ENCODE data around the gene NOBOX.
"Not testable (repeated sequence)": the region's sequence is repeated elsewhere in the genome, so short reads cannot be mapped to it uniquely, and the experiment has no call there.

Gene NOBOX

DNA sequence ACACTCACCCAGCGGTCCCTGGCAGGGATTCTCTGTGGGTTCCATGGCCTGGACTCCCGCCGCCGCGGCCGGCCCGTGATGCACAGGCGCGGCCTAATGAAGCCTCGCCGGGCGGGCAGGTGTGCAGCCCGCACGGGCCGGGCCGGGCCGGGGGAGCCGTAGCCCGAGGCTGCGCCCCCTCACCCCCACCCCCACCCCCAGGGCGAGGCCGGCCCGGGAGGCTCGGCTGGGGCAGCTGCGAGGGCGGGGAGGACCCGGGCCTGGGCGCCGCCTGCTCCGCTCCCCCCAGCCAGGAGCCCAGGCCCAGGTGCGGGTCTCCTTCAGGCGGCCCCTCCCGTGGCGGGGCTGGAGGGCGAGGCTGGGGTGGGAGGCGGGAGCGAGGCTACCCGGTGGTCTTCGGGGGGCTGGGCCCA is at the start of gene NOBOX:
NOBOX (minus strand) TSS at position 45 of the 413 bp plus-strand sequence.
- no peak for DNase-seq (ENCODE audit: low spot score)

DNA sequence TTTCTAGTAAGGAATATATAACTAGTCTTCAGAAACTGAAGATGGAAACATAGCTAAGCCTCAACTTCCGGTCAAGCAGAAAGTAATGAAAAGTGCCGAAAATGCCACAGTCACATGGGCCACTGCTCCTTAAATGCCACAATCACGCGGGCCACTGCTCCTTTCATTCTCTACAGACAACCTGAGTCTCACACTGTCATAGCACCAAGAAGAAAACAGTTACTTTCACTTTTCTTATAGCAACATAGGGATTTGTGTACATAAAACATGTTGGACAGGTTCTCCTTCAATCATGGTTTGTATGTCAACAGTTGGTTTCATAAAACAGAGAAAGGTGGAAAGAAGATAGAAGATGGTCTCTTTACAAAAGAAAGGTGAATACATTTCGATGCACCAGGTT is 48.6 kb upstream of the NOBOX start:
- DNase-seq (ENCODE audit: low spot score) = no peak

DNA sequence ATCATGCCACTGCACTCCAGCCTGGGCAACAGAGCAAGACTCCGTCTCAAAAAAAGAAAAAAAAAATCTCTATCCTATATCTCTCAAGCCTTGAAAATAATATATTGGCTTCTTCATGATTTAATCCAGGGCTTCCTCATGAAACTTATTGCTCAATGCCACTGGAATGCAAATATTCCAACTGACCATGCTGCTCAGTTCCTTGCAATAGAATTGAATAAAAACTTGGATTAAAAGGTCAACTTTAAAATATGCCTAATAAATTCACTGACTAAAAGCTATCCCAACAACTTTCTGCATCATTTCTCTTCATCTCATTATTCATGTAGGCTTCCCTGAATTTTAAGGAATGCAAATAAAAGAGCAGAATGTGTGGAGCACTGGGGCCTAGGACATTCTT is 42.1 kb upstream of the NOBOX start:
- DNase-seq (ENCODE audit: low spot score) = no peak

DNA sequence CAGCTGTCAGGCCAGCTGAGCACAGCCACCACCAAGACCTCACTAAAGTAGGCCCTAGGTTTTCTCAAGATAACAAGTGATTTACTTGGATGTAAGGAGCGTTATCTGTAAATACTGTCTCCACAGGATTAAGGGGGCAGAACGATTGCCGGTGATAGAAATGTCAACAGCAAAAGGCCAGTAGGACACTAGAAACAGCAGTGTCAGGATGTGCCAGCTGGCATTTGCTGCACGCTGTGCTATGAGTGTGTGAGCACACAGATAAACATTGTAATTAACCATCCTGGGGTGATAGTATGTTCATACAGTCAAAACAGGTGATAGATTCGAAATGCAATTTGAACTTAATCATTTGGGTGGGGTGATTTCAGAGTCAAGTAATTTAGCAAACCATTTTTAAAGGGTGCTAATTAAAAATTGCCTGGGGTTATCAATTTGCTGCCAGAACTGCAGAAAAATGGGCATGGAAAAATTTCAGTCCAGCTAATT is 36.3 kb upstream of the NOBOX start:
- no peak for DNase-seq (ENCODE audit: low spot score)

DNA sequence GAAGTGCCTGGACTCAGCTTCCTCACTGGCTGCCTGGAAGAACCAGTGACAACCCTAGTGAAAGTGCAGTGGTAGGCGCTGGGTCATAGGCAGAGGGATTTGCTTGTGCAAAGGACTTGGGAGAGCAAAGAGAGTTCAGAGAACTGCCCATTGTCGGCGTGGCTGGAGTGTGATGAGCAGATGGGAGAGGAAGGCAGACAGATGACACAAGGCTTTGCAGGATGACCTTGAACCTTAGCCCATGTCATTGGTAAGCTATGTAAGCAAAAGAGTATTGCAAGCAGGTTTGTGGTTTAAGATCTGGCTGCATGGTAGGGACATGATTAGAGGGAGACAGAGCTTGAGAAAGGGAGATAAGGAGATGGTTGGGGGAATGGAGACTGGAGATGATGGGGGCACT is 35.3 kb upstream of the NOBOX start:
- DNase-seq (ENCODE audit: low spot score) = no peak

DNA sequence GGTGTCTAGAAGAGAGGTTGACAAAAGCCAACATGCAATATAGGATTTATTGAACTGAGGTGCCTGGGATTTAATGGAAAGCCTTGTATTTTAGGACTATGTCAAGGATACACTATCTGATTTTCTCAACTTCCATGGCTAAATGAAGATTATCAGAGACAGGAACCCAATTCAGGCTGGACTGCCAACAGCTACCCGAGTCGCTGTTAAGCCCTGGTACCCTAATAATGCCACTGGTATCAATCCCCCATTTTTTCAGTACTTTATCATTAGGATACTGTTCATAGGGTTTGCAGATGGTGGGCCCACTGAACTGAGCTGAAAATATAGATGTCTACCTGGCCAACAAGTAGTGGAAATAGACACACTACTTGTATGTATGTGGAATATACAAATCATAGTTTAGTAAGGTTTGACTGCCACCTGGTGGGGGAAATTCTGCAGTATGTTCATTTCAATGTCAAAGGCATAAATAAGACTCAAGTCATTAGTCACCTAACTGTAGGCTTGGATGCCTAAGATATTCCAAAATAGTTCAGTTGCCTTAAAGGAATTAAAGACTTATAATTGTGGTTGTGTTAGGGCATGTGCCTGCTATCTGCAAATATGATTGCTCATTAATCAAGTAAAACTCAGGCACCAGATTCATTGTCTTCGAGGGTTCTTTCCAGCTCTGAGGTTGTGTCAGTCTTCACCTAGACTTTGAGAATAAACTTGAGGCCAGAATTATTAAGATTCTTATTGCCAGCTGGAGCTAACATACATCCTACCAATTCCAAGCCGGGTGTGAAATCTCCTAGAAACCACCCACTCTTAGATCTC is 34.1 kb upstream of the NOBOX start:
- peak; percentile 90 for DNase-seq (ENCODE audit: low spot score)

DNA sequence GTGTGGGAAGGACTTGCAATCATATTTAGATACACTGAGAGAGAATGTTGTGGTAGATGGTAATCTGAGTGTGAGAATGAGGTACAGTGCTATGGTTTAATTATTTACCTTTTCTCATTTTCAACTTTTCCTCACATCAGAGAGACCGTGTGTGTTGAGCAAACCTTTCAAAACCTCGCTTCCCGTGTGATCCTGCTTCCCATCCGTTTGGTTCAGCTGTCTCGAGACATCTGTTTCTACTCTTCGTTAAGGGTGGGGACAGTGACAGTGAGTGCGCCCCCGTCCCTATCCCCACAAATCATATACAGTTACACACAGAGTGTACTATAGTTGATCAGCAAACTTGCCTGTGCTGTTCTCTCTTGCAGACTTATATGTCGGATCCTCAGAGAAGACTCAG is 33.0 kb upstream of the NOBOX start:
- no peak for DNase-seq (ENCODE audit: low spot score)

DNA sequence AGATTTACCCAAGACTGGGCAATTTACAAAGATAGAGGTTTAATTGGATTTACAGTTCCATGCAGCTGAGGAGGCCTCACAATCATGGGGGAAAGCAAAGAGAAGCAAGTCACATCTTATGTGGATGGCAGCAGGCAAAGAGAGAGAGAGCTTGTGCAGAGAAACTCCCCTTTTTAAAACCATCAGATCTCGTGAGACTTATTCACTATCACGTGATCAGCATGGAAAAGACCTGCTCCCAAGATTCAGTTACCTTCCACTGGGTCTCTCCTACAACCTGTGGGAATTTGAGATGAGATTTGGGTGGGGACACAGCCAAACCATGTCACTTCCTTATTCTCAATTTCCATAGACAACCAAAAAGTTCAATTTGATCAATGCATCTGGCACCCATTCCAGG is 24.9 kb upstream of the NOBOX start:
- DNase-seq (ENCODE audit: low spot score) = no peak

DNA sequence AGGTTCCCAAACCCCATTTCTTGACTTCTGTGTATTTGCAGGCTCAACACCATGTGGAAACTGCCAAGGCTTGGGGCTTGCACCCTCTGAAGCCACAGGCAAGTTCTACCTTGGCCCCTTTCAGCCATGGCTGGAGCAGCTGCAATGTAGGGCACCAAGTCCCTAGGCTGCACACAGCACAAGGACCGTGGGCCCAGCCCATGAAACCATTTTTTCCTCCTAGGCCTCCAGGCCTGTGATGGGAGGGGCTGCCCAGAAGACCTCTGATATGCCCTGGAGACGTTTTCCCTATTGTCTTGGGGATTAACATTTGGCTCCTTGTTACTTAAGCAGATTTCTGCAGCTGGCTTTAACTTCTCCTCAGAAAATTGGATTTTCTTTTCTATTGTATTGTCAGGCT is 24.0 kb upstream of the NOBOX start:
- not testable (repeated sequence) for DNase-seq (ENCODE audit: low spot score)

DNA sequence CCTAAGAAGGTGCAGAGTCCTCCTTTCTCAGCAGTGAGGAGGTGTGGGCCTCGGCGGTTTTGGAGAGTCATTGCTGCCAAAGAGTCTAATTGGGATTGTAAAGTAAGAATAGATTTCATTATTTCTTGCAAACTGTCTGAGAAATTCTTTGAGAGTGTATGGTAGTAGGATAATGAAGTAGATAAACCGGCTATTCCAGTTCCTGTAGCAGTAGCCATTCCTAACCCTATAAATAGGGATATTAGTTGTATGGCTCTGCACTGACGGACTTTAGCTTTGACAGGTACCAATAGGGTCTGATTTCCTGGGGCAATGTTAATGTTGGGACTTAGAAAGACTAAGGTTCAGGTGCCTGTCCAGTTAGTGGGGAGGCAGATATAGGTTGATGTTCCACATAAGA is 15.4 kb upstream of the NOBOX start:
- DNase-seq (ENCODE audit: low spot score) = not testable (repeated sequence)

DNA sequence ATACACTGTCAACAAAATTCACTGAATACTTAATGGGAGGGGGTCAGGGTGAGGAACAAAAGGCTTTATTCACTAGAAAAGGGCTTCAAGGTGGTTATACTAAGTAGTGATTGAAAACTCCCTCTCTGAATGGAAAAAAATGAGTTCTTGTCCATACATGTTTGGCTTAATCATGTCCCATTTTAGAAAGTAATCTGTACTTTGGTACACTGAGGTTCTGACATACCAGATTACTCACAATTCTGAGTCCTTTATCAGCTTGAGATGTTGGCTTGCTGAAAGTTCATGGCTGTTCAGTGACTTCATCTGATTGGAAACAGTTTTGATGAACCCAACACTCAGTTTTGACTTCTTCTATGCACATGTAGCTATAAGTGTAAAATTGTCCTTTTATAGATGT is 12.8 kb upstream of the NOBOX start:
- DNase-seq (ENCODE audit: low spot score) = no peak

DNA sequence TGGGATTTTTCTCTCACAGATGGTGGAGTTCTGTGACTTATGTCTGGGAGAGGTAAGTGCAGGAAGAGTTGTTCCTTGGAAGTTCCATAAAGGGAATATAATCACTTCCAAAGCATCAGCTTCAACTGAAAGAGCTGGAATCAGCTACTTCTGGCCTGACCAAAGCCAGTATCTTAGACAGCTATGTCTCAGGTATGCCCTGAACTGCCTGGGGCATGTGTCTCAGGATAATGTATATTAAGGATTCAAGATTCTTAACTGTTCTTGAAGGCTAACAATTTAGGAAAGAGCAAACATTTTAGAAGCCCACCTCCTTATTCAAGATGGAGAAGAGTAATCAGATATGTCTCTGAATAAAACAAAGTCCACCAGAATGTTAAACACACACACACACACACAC is 12.4 kb upstream of the NOBOX start:
- DNase-seq (ENCODE audit: low spot score) = no peak

DNA sequence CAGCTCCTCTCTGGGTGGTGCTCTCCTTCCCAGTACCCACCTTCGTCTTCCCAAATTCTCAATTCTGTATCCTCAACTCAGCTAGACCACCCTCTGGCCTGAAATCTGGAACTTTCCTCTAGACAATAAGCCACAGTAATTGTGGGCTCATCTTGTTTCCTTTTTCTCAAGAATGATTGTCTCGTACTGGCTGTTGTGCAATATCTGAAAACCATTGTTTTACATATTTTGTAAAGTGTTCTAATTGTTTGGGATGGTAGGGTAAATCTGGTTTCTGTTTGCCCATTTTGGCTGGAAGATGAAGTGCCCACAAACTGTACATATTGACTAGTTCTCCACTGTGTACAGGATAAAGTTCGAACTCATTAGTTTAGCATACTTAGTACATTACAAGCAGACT is 11.3 kb upstream of the NOBOX start:
- no peak for DNase-seq (ENCODE audit: low spot score)

DNA sequence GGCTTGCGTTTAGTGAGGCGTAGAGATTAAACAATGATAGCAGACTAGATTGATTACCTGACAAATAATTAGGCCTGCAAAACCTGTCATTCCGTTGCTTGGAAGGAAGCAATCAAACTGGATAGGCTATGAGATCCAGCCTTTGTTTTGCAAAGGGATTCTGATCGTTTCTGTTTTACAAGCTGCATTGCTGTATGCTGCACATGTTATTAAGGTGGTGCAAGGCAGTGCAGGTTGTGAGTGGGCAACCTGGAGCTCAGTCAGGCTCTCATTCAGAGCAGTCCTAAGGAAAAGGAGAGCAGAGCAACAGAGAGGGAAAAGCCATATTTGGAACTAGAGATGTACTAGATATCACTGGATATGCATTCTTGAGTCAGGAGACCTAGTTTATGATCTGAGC is 6.9 kb upstream of the NOBOX start:
- DNase-seq (ENCODE audit: low spot score) = no peak

DNA sequence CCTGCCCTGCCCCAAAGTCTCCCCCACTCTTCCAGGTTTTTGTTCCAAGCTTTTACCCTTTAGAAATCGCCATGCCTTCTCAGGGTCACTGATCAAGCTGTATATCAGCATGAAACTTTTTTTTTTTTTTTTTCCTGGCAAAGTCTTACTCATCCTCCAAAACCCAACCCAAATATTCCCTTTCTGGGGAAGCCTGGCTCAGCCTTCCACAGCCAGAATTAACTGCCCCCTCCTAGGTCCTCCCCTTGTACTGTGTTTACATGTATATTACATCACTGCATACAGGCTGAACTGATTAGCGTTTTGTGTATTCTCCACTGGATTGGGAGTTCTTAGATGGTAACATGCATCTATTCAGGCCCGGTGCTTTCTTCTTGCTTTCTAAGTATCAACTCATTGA is 4.6 kb upstream of the NOBOX start:
- no peak for DNase-seq (ENCODE audit: low spot score)

DNA sequence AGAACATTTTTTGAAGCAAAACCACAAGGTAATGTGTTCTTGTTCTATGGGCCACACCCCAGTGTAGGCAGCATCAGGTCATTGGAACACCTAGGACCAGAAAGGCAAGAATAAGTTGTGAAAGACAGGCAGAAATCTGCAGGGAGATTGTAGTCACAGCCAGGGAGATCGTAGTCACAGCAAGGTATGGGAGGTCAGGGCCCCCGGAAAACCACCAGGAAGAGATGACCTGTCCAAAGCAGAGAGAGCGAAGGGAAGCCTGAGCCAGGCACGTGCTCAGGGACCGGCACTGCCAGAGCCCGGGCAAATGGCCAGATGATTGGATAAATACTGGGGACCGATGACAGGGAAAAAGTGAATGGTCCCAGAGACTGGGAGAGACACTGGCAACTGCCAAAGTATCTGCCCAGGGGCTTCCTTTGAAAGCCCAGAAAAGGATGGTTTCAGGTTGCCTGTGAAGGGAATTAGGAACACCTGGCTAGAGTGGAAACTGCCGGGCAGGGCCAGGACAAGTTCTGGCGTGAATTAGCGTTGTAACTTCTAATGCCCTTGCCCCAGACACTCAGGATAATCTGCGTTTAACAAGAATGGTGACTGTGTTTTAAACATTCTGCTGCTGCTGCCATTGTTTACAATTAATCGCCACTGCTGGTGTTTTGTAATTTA is 3.9 kb upstream of the NOBOX start:
- no peak for DNase-seq (ENCODE audit: low spot score)

DNA sequence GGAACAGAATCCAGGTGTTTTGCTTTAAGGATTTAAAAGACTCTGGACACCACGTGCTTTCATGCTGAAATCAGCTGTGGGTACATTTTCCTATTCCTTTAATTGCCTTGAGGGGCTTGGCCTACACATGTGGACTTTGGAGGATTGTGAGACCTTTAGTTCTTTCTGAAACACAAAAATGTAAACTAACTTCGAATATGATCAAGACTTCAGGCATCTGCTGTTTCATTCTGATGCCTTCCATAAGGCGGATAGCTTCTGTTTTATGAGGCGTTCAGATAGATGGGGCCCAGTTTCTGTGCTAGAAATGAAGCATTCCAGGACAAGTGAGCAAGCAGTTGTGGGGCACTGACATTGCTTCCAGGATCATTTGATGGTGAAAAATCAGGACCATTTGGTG is 1.5 kb upstream of the NOBOX start:
- no peak for DNase-seq (ENCODE audit: low spot score)

DNA sequence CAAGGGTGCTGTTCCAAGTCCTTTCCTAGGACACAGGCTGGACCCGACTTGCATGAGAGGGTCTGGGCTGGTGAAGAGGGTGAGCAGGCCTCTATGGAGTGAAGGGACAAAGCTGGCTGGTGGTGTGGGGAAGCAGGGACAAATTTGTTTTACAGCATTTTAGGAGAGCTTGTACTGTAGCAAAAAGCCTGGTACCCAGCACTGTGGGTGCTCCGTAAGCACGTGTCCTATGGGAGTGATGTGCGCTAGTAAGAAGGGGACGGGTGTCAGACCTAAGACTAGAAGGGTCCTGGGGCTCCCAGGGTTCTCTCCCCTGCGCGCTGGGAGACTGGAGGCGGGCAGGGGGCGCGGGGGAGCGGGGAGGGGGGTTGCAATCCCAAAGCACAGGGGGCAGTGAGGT is 391 bp downstream of the NOBOX start:
- DNase-seq (ENCODE audit: low spot score) = no peak

DNA sequence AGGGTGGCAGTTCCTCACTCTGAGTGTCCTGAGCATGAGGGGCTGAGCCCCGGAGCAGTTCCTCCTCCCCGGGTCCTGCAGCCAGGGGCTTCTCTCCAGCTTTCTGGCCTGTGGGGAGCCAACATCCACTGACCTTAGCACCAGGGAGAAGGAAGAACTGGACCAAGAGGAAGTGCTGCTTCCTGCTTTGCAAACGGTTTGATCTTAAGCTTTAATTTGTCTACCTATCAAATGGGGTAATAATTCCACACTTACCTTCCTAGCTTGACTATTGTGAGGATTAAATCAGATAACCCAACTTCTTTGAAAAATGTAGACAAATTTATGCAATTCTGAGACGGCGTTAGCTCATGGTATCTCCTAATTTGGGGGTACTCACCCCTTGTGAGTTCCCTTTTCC is 2.0 kb downstream of the NOBOX start:
- DNase-seq (ENCODE audit: low spot score) = no peak

DNA sequence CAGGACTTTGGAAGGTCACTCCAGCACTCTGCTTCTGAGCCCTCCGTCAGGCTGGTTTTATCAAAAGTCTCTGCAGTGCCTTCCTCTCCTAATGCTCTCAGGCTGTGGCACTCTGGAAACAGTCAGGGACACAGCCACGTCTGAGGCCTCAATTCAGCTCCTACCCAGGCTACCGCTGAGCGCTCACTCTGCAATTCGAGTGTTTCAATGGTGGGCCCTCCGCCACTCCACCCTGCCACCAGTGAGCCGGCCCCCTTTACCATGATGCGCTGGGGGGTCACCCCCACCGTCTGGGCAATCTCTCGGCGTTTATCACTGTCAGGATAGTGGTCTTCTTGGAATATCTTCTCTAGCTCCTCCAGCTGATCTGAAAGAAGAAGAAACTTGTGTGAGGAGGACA is 3.5 kb downstream of the NOBOX start:
- no peak for DNase-seq (ENCODE audit: low spot score)

DNA sequence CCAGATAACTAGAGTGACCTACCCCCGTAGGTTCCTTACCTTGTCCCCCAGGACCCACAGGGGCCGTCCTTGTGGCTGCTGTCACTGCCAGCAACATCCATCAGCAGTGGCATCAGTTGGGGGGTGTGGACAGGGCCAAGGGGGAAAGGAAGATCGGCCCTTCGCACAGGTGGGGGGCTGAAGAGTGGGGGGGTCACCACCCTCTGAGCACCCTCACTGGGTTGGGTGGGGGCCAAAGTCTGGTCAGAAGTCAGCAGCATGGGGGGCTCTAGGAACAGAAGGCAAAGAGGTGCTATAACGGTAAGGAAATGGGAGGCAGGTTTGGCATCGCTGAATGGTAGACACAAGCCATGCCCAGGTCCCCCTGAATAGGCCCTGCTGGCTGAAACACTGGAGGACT is 4.6 kb downstream of the NOBOX start:
- no peak for DNase-seq (ENCODE audit: low spot score)

DNA sequence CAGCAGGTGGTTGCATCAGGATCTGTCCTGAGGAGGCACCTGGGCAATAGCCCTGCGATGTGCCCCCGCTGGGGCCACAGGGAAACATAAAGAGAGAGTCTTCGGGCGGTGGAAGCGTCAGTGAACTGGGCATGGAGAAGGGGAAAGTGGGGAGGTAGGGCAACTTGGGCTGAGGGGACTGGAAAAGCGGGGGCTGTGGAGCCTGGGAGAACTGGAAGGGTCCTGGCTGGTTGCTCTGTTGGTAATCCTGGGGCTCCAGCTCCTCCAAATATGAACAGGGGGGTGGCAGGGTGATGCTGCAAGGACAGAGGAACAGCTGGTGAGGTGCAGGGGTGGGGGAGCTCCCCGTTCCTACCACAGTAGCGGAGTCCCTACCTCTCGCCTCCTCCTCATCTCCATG is 5.2 kb downstream of the NOBOX start:
- DNase-seq (ENCODE audit: low spot score) = no peak

DNA sequence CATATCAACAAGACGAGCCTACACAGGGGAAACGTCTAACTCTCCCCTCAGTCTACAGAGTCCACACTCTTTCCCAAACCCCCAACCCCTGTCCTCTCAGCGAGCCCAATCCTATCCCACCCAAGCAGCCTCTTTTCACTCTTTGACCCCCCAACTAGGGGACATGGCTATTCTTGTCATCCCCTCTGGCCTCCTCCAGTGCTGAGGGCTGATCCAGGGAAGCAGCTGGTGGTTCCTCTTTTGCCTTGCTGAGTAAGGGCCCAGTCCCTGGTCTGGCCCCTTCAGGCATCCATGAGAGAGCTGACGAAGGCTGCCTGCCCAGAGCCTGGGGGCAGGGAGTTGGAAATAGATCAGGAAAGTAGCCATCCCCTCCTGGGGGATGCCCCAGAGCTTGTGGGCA is 6.4 kb downstream of the NOBOX start:
- no peak for DNase-seq (ENCODE audit: low spot score)

DNA sequence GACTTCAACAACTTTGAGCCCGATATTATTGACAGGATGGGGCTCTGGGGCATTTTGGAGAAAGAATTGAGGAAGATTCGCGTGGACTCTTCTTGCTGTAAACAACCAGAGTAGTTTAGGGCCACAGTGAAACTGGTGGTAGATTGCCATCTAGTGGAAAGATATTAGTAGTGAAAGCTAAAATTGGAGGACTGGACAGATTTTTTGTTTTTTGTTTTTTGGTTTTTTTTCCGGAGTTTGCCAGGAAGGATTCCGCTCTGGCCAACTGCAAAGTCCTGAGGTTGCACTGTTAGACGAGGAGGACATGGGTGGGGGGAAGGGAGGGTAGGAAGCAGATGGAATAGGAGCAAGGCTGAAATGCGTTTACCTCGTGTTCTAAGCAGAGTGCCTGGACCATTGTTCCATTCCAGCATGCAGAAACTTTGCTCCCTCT is 11.7 kb downstream of the NOBOX start:
- DNase-seq (ENCODE audit: low spot score) = peak; percentile 84

Data from RKO (cell line).